HG03025 (cell line): ENCODE measurements around the gene GOSR2.

ENCODE experiments used
- ATAC-seq: cut with Tn5 transposase; IDR thresholded peaks from one replicate; pipeline ENCODE4 v1.9.1; 2021; ENCODE audit warnings: mild to moderate bottlenecking, moderate library complexity; ENCODE audit not compliant: unreplicated experiment, low FRiP score

The GOSR2 gene

DNA sequence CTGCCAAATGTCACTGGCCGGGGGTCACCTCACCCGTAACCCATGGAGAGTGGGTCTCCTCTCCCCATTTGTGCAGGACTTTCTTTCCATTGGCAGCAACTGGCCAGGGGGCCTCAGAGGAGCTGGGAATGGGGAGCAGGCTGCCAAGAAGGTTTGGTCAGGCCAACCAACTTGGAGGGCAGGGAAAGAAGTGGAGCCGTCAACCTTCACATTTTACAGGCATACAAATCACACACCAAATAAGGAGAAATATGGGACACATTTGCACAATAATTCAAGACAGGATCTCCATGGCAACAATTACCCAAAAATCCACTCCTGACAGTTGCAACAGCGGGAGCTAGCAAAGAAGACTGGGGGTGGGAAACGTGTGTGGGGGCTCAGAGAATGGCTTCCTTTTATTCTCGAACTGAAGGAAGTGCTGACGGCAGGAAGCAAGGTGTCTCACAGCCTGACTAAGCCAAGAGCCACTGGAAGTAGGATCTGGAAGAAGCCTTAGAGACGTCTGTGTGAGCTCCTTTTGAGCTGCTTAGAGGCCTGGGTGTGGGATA is 35.2 kb downstream of the GOSR2 start:
- no peak for ATAC-seq

- ATAC-seq = no peak
These were observed 37.2 kb downstream of the GOSR2 start for GRCh38 chr17:46960152-46960551.

DNA sequence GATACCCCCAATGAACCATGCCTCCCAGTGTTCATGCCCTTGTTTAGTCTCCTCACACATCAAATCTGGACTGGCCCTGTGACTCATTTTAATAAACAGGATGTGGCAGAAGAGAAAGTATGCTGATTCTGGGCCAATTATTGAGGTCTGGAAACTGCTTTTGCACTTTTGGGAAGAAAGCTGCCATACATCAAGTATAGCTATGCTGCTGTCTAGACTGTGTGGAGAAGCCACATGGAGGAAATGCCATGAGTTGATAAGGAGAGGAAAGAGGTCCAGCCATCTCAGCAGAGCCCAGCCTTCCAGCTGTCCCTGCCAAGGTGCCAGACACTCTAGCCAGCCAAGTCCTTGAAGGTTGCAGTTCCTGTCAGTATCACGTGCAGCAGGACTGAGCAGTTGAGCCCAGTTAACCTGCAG is 39.4 kb downstream of the GOSR2 start:
- ATAC-seq = no peak

- no peak for ATAC-seq
These were observed 40.6 kb downstream of the GOSR2 start for GRCh38 chr17:46963571-46963970.

GRCh38 chr17:46964315-46965265 is 41.6 kb downstream of the GOSR2 start:
- no peak for ATAC-seq

DNA sequence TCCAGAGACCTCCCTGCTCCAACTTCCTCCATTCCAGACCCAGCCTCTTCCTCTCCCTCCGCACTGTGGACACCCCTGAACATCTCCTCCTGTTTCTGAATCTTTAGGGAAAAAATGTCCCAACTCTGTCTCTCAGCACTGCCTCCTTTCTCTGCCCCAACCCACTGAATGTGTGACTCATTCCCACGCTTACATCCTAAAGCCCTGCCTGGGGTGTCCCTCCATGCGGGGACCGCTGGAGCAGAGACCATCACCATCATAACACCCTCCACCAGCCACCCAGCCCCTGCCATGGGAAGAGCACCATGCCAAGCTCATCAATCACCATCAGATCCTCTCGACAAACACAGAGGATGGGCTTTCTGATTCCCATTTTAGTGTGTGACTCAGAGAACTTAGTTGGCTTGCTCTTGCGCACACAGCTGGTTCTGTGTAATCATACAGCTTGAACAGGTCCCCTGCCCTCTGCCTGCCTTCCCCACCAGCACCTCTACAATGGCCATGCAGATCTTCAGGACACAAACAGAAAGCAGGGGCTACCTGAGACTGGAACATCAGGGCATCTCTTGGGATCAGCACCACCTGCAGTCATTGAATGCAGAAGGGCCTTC is 45.4 kb downstream of the GOSR2 start:
- ATAC-seq = no peak

DNA sequence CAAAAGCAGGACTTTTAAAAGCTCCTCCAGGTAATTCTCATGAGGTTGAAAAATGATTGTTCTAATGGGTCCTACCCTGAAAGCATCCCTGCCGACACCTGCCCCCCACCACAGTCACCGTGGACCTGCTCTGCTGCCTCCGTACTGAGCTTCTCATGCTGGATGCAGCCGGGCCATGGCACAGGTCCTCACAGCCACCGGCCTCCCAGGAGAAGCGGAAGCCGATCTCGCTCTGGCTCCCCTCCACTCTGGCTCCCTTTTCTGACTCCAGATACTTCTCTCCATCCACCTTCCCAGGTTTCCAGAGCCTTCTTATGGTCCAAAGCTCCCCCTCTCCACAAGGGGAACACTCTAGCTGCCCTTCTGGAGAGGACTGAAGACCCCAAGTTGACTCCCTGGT is 45.9 kb downstream of the GOSR2 start:
- no peak for ATAC-seq

DNA sequence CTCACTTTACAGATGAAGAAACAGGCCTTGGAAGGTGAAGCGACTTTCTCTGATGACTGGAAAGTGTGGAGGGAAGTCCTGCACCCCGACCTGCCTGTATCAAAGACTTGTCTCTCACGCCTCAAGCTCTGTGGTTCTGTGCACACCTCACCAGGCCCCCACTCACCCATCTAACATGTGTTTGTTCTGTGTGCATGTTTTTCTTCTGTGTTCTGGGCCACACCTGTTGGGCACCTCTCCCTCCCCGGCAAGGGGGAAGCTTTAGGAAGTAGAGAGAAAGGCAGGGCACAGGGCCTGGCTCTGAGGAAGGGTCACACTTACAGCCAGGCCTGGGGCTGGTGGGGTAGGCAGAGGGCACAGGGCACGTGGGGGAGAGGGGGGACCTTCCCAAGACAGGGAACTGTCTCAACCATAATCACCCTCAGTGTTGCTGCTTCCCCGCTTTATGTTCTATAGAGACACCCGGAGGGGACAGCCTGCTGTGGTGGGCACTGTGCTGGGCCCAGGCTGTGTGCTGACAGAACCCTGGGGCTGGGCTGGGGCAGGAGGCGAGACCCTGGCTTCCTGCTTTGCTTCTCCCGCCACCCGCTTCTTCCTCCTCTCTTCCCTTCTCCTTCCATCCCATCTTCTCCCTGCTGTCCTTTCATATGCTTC is 48.8 kb downstream of the GOSR2 start:
- ATAC-seq = no peak

DNA sequence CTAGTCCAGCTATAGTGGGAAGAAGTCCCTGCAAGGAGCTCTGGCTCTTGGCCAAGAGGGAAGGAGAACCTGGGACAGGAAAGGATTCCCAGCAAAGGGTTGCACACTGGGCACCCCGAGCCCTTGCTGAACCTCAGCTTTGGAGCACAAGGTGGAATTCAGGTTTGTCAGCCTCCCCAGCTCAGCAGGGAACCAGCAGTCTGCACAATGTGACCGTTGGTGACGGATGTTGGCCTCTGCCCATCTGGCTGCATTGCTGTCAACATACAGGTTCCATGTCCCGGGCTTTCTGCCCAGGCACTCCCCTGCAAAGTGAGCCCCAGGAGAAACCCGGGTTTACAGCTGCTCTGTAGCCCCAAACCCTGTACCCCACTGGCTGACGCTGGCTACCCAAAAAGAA is 49.4 kb downstream of the GOSR2 start:
- no peak for ATAC-seq

DNA sequence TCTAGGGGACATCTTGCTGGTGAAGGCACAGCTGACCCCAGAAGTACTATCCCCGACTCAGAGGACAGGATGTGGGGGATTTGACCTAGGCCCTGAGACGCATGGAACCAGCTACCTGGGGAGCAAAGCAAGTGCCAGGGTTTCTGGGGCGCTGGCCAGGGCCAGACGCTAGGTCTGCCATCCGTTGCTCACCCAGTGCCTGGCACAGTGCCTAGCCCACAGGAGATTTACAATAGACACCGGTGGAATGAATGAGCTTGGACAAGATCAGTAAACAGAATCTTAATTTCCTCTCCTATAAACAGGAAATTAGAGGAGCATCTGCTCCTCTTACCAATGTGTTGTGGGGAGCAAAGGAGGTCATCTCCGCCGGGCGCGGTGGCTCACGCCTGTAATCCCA is 51.1 kb downstream of the GOSR2 start:
- ATAC-seq = no peak

DNA sequence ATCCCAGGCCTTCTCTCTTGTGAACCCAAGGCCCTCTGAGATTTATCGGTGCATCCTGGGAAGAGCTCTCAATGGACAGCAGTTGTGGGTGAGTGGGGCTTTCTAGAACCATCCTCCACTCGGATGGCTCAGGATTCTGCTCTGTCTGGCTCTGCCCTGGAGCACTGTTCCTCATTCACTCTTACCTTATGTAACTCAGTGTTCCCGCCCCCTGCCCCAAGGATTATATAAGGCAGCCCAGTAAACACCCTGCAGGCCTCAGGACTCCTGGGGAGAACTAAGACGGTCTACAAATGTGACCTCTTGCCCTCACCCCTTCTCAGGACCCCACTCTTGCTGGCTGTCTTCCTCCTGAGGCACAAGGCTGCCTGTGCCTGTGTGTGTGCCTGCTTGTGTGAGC is 52.3 kb downstream of the GOSR2 start:
- no peak for ATAC-seq

- ATAC-seq = no peak
These were observed 53.8 kb downstream of the GOSR2 start for GRCh38 chr17:46976626-46977270.

- ATAC-seq = no peak
These were observed 54.4 kb downstream of the GOSR2 start for GRCh38 chr17:46977348-46977747.

DNA sequence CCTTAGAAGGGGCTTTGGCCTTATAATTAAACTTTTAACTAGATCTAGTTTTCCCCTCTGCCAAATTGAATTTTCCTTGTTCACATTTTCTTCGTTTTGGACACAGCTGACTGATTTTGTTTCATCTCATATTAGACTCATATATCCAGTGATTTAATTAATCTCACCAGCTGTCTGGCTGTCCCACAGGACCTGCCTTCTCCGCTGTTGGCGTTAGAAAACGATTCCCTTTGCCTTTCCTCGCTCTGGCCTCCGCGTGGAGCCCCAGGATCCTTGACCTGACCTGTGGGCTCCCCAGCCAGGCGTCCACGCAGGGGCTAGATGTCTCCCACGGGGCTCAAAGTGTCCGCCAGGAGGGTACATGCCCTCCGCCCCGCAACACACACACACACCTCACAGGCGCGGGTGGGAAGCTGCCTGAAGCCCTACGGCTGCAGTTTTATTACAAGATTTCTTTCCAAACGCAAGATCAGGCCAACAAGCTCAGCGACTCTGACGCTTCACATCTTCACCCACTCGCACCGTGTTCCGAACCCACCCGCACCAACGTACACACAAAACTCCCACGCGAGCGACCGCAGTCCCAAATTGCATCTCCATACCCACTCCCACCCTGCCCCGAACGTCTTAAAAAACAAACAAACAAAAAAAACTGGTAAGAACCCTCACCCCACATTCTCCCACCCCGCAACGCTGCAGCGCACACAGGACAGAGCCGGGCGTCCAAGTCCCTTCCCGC is 55.0 kb downstream of the GOSR2 start:
- no peak for ATAC-seq

GRCh38 chr17:46978489-46979146 is 55.7 kb downstream of the GOSR2 start:
- no peak for ATAC-seq

GRCh38 chr17:46979147-46979863 is 56.3 kb downstream of the GOSR2 start, which contains the start of gene RPRML:
Gene RPRML (minus strand): TSS chr17:46979253. CDS start chr17:46979007, 246 bp downstream.
- no peak for ATAC-seq

GRCh38 chr17:46982577-46982976 is 59.6 kb downstream of the GOSR2 start:
- ATAC-seq = no peak

- ATAC-seq = no peak
These were observed 60.8 kb downstream of the GOSR2 start for GRCh38 chr17:46983782-46984181.

- no peak for ATAC-seq
These were observed 61.4 kb downstream of the GOSR2 start for GRCh38 chr17:46984341-46984740.
